NK-92 (cell line): Measurements from ENCODE around the gene KCNJ5.

ENCODE experiments used
- DNase-seq: peaks from one replicate; lab custom pipeline; 2025; ENCODE audit not compliant: unreplicated experiment; lab: John Stamatoyannopoulos, UW

The KCNJ5 gene

DNA sequence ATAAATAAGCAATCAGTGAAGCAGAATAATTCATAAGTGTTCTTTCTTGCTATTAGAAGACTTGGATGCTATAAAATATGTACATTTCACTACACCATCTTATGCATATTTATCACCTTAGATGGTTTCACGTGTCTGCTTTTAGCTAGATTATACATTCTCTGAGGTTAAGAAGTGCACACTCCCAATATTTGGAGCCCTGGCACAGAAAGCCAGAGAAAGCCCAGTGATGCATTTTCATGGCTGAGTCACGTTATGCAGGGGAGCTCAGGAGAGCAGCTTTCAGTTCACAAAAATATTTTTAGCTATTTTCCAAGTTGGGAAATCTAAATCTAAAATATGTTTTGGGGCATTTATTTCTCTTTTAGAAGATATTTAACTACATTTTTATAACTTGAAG is 56.6 kb downstream of the KCNJ5 start:
- no peak for DNase-seq

DNA sequence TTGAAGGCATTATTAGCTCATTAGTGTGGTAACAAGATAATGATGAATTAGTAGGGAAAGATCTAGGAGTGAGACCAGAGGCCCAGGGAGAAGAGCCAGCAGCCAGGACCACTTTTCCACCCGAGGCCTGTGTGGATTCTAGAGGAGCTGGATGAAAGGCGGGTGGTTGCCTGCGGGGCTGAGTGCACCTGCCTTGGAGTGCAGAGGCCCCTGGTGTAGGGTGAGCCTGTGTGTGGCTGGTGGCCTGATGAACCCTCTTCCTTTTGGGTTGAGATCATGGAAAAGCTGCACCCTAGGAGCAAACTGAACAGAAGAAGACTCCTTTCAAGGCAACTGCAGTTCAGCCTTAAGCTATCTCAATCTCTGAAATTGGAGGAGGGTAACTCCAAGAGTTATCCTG is 57.4 kb downstream of the KCNJ5 start:
- no peak for DNase-seq

DNA sequence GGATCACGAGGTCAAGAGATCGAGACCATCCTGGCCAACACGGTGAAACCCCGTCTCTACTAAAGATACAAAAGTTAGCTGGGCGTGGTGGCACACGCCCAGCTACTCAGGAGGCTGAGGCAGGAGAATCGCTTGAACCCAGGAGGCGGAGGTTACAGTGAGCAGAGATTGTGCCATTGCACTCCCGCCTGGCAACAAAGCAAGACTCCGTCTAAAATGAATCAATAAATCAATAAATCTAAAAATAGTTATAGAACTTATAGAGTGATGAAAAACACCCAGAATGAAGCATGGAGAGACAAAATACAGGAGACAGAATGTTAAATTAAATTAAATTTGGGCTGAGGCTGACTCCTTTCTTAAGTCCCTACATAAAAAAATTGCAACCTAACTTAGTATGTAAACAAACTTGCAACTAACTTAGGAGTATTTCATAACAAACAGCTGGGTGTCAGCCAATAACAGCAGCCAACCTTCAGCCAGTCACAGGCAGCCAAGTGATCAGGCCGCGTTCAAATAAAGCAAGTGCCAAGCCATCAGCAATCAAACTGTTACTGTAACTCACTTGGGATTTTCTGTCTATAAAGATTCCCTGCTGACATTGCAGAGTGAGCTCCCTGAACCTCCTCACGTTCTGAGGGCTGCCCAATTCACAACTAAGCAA is 58.8 kb downstream of the KCNJ5 start:
- no peak for DNase-seq

DNA sequence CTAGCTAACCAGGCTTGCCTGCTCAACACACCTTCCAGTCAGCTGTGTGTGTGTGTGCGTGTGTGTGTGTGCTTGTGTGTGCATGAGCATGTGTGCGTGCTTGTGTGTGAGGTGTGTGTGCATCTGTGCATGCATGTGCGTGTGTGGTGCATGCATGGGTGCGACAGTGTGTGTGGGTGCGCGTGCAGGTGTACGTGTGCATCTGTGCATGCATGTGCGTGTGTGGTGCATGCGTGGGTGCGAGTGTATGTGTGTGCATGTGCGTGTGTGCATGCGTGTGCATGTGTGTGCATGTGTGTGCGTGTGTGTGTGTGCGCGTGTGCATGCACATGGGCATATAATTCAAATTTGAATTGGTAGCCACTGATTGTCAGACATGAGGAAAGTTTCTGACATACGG is 62.0 kb downstream of the KCNJ5 start:
- no peak for DNase-seq

DNA sequence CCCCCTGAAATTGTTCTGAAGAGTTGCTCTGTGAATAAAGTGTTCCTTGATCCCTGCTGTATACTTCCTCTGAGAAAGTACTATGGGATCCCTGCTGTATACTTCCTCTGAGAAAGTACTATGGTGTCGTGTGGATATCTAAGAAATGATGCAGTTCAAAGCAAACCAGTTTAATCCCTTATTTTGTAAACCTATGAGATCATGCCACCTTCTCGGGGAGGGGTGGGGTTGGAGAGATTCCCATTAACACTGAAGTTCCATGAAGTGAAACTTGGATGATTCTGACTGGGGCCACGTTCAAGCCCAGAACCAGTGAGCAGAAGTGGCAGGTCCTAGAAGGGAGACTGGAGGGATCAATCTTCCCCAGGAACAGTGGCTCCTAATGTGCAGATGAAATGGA is 64.5 kb downstream of the KCNJ5 start:
- DNase-seq: no peak

DNA sequence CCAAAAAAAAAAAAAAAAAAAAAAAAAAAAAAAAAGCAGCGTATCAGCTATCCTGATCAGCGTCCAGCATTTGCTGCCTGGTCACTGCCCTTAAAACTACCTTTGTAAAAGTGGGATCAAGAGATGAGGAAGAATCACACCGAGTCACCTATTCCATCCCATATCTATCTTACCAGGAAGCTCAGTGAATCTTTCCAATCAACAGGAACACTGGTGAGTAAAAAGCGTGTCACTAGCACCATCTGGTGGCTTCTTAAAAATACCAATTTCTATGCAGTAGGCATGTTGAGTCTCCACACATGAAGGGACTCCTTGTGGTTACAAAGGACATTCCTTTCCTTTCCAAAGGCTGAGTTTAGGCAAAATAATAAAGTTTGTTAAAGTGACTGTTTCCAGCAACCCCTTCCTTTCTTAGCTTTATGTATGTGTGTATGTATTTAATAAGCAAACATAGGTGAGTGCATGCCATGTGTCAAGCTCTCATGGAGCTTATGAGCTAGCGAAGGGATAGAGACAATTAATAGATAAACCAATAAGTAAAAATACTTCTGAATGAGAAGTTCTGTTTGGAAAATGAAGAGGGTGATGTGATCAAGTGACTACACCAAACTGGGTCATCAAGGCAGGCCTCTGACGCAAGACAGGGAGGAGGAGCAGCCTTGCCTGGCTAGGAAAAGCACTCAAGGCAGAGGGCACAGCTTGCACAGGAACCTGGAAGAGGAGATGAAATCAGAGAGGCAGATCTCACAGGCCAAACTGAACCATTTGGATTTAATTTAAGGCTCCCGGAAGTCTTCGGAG is 65.4 kb downstream of the KCNJ5 start:
- no peak for DNase-seq

DNA sequence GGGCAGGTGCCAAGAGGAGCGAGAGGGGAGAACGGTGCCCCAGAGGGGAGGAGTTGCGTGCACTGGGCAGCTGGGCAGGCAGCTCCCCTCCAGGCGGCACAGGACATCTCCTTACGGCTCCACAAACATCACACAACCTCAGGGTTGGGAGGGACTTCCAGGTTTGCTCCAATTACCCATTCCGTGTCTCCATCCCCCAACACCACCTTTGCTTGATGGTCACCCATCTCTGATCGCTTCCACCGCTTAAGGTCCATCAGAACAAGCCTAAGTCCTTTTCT is 66.0 kb downstream of the KCNJ5 start:
- no peak for DNase-seq

DNA sequence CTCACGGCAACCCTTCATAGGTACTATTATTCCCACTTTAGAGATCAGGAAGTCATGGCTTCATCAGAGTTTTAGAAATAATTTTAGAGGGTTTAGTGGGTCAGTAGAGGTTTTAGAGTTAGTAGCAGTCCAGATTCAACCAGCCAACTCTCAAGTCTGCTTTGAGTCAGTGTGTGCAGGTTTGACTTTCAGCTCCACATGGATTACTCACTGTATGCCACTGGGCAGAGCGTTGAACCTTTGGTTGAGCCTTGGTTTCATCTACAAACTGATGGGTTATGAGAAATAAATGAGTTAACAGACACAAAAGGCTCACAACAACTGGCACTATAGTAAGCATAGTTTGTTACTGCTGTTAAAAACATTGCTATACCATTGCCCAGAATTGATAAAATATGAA is 70.5 kb downstream of the KCNJ5 start:
- DNase-seq: no peak

DNA sequence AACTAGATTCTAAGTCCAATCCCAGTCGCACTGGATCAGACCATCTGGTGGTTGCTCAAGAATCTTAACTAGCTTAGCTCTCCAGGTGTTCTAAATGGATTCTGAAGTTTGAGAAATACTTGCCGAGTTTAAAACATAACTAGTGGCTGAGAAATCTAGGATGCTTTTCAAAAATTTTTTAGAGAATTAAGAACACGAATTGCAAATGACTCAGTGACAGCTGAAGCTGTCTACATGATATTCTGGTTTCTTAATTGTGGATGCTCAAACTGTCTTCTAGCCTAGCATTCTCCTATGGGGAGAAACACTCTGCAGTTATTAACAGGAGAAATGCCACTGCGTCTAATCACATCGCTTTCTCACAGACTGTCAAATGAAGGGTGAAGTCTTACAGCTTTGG is 71.7 kb downstream of the KCNJ5 start:
- no peak for DNase-seq

DNA sequence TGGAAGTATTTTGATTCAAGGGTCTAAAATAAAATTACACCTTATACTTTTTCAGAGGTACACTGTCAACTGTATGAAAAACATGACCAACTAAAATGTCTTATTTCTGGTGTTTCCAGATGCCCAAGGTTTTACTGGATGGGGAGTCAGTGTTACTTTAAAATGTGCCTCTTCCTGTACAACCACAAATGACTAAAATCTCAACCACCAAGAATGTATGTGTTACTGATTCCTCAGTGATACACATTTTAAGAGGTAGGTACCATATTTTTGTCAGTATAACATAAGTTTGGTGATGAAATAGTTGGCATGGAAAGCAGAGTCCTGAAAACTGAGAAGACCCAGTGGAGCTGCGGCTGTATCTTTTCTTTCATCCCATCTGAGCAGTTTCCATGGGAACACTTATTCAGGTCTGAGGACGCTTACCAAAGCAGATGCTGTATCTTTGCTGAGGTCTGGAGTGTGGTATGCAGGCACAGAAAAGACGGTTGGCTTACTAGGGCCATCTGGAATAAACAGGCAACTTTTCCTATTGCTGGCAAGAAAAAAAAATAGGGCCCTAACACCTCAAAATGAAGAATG is 72.7 kb downstream of the KCNJ5 start:
- no peak for DNase-seq

DNA sequence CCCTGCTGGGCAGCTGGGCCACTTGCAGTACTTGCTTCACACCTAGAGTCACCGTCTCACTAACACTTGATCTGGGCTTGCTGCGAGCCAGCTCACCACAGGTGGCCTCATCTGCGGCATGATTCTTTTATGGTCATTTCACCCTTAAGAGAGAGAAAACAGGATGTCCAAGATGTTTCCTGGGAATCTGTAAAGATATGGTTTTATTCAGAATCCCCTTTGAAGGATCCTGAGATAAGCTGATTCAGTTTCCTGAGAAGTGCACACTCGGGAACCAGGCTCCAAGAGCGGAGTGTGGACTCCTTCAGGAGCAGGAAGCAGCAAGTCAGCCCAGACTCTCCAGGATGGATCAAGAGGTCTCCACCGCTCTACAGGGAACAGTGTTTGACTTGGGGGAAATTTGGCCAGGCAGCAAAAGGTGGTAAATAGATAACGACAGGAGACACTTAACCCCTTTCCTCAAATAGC is 73.3 kb downstream of the KCNJ5 start:
- no peak for DNase-seq

DNA sequence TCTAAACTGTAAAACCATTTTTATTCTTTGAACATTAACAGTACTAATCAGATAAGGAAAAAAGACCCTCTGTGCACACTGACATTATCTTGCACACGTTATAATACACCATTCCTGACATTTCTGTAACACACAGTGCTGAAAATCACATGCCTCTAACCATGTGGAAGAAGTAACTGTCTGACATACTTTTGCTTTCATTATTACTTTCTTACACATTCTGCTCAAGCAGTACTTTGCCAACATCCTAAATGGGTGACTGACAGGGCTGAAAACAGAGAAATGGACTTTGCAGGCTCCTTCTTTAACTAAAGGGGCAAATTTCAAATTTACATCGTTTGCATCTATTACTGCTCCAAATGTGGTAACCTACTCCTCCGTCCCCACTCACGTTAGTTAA is 74.3 kb downstream of the KCNJ5 start:
- no peak for DNase-seq

DNA sequence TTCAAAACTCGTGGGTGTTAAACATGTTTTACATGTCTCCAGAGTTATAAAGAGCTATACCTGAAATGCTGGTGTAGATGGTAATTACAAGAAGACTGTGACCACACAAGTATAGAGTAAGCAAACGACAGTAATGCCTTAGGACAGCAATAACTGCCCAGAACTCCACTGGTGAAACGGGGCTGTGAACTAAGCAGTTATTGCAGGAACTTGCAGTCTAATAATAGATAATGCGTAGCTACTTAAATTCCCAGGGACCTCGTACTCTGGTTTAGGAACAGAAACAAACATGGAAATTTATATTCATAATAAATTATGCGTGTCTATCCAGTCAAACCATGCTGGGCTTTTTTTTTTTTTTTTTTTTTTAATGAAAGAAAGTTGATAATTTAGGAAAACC is 76.4 kb downstream of the KCNJ5 start:
- DNase-seq: no peak

DNA sequence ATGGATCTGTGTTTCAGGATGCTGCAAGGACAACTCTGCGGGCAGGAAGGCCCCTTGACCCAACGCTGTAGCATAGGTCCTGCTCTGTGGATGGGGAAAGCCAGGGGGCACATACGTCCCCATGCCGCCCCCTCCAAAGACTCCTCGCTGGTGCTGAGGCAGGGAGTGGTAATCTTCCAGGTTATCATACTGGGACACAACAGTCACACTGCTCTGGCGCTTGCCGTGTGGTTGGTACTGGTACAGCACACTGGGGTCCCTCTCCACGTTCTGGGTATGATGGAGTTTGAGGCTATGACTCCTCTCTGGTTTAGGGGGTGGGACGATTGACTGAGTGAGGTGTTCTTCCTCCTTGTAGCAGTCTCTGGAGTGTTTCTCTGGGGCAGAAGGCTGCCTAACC is 77.8 kb downstream of the KCNJ5 start:
- no peak for DNase-seq
